IMR-90 (cell line): ENCODE measurements around the gene DNM3. TPM values are rescaled to one million over a fixed set of nuclear protein-coding genes. Genes with fewer than 3 reads are reported as not detected.

Experiments
- ATAC-seq: fragments of 200-7000 bp; cut with Tn5 transposase; 2 replicates; pipeline ENCODE4 v1.9.1; 2020; ENCODE audit warnings: low read depth, mild to moderate bottlenecking, moderate library complexity
- BruUV-seq: library from RNA; stranded (reverse); fragments of 400-500 nt; replicated peaks from 2 replicates; lab custom pipeline; 2021; lab: Mats Ljungman, UMichigan
- CTCF ChIA-PET: fragments of 300-600 bp; formaldehyde crosslinking; extraction: SDS; loops from one replicate; lab custom pipeline; 2021; ENCODE audit warnings: antibody characterized with exemption; lab: Yijun Ruan, JAX
- POLR2A ChIA-PET: fragments of 300-600 bp; sonication (Branson Sonifier 250); formaldehyde crosslinking; loops from one replicate; lab custom pipeline; 2022; ENCODE audit warnings: antibody characterized with exemption; ENCODE audit not compliant: unreplicated experiment; lab: Charles Lee
- DNase-seq: peaks from one replicate; pipeline ENCODE4 v3.0.0; 2013
- H2AFZ ChIP-seq: replicated peaks from 2 replicates; pipeline ENCODE3; 2013; ENCODE audit warnings: low read length, mild to moderate bottlenecking; ENCODE audit not compliant: poor library complexity
- H2AK5ac ChIP-seq: 2 replicates; pipeline ENCODE4 v1.6.1; 2013; ENCODE audit warnings: low read depth, low read length, inconsistent platforms
- H2AK9ac ChIP-seq: replicated peaks from 2 replicates; pipeline ENCODE3; 2013; ENCODE audit warnings: mild to moderate bottlenecking, low read depth, low read length, moderate library complexity; ENCODE audit not compliant: poor library complexity
- H2BK120ac ChIP-seq: 2 replicates; pipeline ENCODE4 v1.6.1; 2013; ENCODE audit warnings: low read depth, low read length, inconsistent platforms
- H2BK15ac ChIP-seq: 3 replicates; pipeline ENCODE4 v1.6.1; 2013; ENCODE audit warnings: low read depth, low read length, inconsistent platforms
- H2BK20ac ChIP-seq: 2 replicates; pipeline ENCODE4 v1.6.1; 2013; ENCODE audit warnings: low read depth, mild to moderate bottlenecking, inconsistent platforms, low read length, moderate library complexity
- H2BK5ac ChIP-seq: 2 replicates; pipeline ENCODE4 v1.6.1; 2013; ENCODE audit warnings: mild to moderate bottlenecking, low read depth, low read length, inconsistent platforms; ENCODE audit not compliant: poor library complexity, severe bottlenecking
- H3K14ac ChIP-seq: replicated peaks from 2 replicates; pipeline ENCODE4 v1.6.1; 2013; ENCODE audit warnings: low read depth, low read length, inconsistent platforms
- H3K18ac ChIP-seq: 2 replicates; pipeline ENCODE4 v1.6.1; 2013; ENCODE audit warnings: low read depth, low read length, control low read depth
- H3K23ac ChIP-seq: 2 replicates; pipeline ENCODE4 v1.6.1; 2013; ENCODE audit warnings: low read depth, low read length, inconsistent platforms
- H3K27ac ChIP-seq: 2 replicates; pipeline ENCODE4 v1.5.1; 2013; ENCODE audit warnings: mild to moderate bottlenecking, control low read depth, low read length; ENCODE audit not compliant: insufficient read depth
- H3K27me3 ChIP-seq: 2 replicates; pipeline ENCODE4 v1.6.1; 2013; ENCODE audit warnings: low read length; ENCODE audit not compliant: control insufficient read depth, insufficient read depth
- H3K36me3 ChIP-seq: 2 replicates; pipeline ENCODE4 v1.6.1; 2013; ENCODE audit warnings: low read length, mixed read lengths; ENCODE audit not compliant: control insufficient read depth, insufficient read depth
- H3K4ac ChIP-seq: 2 replicates; pipeline ENCODE4 v1.6.1; 2013; ENCODE audit warnings: low read depth, low read length, inconsistent platforms
- H3K4me1 ChIP-seq: 2 replicates; pipeline ENCODE4 v1.6.1; 2013; ENCODE audit warnings: low read length, mixed read lengths; ENCODE audit not compliant: control insufficient read depth, insufficient read depth
- H3K4me2 ChIP-seq: 2 replicates; pipeline ENCODE4 v1.6.1; 2013; ENCODE audit warnings: low read depth, mild to moderate bottlenecking, control low read depth, low read length, moderate library complexity
- H3K4me3 ChIP-seq: 2 replicates; pipeline ENCODE4 v1.5.1; 2013; ENCODE audit warnings: low read depth, mild to moderate bottlenecking, control low read depth, low read length, moderate library complexity; ENCODE audit not compliant: insufficient read depth
- H3K56ac ChIP-seq: 2 replicates; pipeline ENCODE4 v1.6.1; 2013; ENCODE audit warnings: low read length, inconsistent platforms; ENCODE audit not compliant: insufficient read depth; ENCODE audit errors: extremely low read depth
- H3K79me1 ChIP-seq, 2 experiments: 2 replicates each; pipeline ENCODE4 v1.6.1; 2013; ENCODE audit warnings: low read length in 2 of 2, inconsistent platforms in 1 of 2, low read depth in 1 of 2
- H3K9ac ChIP-seq: 2 replicates; pipeline ENCODE4 v1.6.1; 2013; ENCODE audit warnings: low read depth, low read length, control low read depth
- H3K9me1 ChIP-seq: 2 replicates; pipeline ENCODE4 v1.6.1; 2013; ENCODE audit warnings: low read length, inconsistent platforms; ENCODE audit not compliant: insufficient read depth
- H3K9me3 ChIP-seq: 2 replicates; pipeline ENCODE4 v1.6.1; 2013; ENCODE audit warnings: low read length; ENCODE audit not compliant: control insufficient read depth, insufficient read depth
- H4K20me1 ChIP-seq: 2 replicates; pipeline ENCODE4 v1.6.1; 2013; ENCODE audit warnings: low read length, inconsistent platforms; ENCODE audit not compliant: insufficient read depth
- H4K5ac ChIP-seq: 2 replicates; pipeline ENCODE4 v1.6.1; 2013; ENCODE audit warnings: mild to moderate bottlenecking, low read depth, low read length, control low read depth
- H4K8ac ChIP-seq, 2 experiments: 2 replicates each; pipeline ENCODE4 v1.6.1; 2013; ENCODE audit warnings: low read depth in 2 of 2, low read length in 2 of 2, control low read depth in 1 of 2, inconsistent platforms in 1 of 2
- H4K91ac ChIP-seq: 2 replicates; pipeline ENCODE4 v1.6.1; 2013; ENCODE audit warnings: low read depth, low read length, inconsistent platforms; ENCODE audit not compliant: insufficient read depth
- FOS ChIP-seq: fragments of 150-350 bp; IDR thresholded peaks from 2 replicates; pipeline ENCODE4 v1.6.1; 2016; ENCODE audit warnings: low read depth, low read length
- POLR2A ChIP-seq: IDR thresholded peaks from 2 replicates; pipeline ENCODE4 v1.6.1; 2012; ENCODE audit warnings: mild to moderate bottlenecking, low read depth, low read length
- RAD21 ChIP-seq: IDR thresholded peaks from 2 replicates; pipeline ENCODE4 v1.6.1; 2012; ENCODE audit warnings: low read length, improper control_type of control experiment
- WGBS, 2 experiments: methylation state at CpG; one replicate each; pipeline versions ENCODE4 v1.1.5 to v1.1.7; 2013; ENCODE audit warnings: missing lambda C conversion rate in 2 of 2; ENCODE audit not compliant: insufficient read length in 1 of 2; ENCODE audit errors: extremely low coverage in 2 of 2; 5-methylcytosine and 5-hydroxymethylcytosine counted together
- dilution Hi-C: fragments of 300-500 bp; cut with HindIII; formaldehyde crosslinking; loops from one replicate; pipeline ENCODE4 v1.14.3; 2018; ENCODE audit warnings: low sequenced_read_pairs; ENCODE audit not compliant: unreplicated experiment
- in situ Hi-C: fragments of 300-500 bp; cut with MboI; formaldehyde crosslinking; loops from 3 replicates; pipeline ENCODE4 v1.14.3; 2019; ENCODE audit warnings: low sequenced_read_pairs, inconsistent platforms, mixed read lengths
- intact Hi-C: fragments of 100-400 bp; cut with micrococcal nuclease; formaldehyde crosslinking; loops from 2 replicates; pipeline ENCODE4 v1.10.0; 2022
- polyA plus RNA-seq, 3 experiments: library from polyadenylated mRNA; depleted of rRNA; stranded (reverse); fragments of >200 nt; gene quantifications; 2 replicates each; pipeline ENCODE4 v1.2.3, GENCODE V29; 2012; ENCODE audit warnings: low replicate concordance in 1 of 3
- total RNA-seq: library from RNA; depleted of rRNA; stranded (reverse); fragments of >200 nt; gene quantifications from 2 replicates; pipeline ENCODE4 v1.2.3, GENCODE V29; 2012
- TF ChIP-seq, protein P1 (sequence below): fragments of 150-350 bp; IDR thresholded peaks from 2 replicates; pipeline ENCODE4 v1.6.1; 2017; ENCODE audit warnings: mild to moderate bottlenecking, antibody characterized with exemption, low read length, low read depth

DNM3 gene
- total and polyA plus RNA-seq, 2 of the 4 experiments (the other 2 are of a cell fraction) = 0.36 TPM

GRCh38 chr1:171803045-171803444, 38.3 kb upstream of the DNM3 start:
- no CpG with 5 or more reads among the region's 2 CpGs for WGBS, 2 experiments
- H3K23ac ChIP-seq = peak overlapping the region; percentile 64; the same call in 1 of the 2 replicates
- H2AK5ac ChIP-seq = 0 out of 2 replicates have a peak overlapping the region, but pooled peaks have one; percentile 13
- peak overlapping the region; percentile 24; the same call in 1 of the 2 replicates for H3K9ac ChIP-seq
- no peak overlapping the region for H3K4me3 ChIP-seq
- H4K5ac ChIP-seq = peak overlapping the region; percentile 34; the same call in 1 of the 2 replicates
- H3K9me1 ChIP-seq = no peaks in the 10 kb centered on the region; the same call in 1 of the 2 replicates
- H3K27me3 ChIP-seq = no peaks in the 10 kb centered on the region
- H2BK15ac ChIP-seq = no peak overlapping the region
- peak overlapping the region; percentile 80; the same call in 1 of the 2 replicates for H3K27ac ChIP-seq
- no peak overlapping the region for H2AFZ ChIP-seq
- H2BK20ac ChIP-seq = 0 out of 2 replicates have a peak overlapping the region, but pooled peaks have one; percentile 9
- DNase-seq = peak; percentile 71
- H4K91ac ChIP-seq = no peak overlapping the region
- BruUV-seq = no TSS peak
- peak overlapping the region; percentile 79 for H3K18ac ChIP-seq
- no peak overlapping the region for H2AK9ac ChIP-seq
- H2BK120ac ChIP-seq = peak overlapping the region; percentile 61; the same call in 1 of the 2 replicates
- peaks cover 4% of the 10 kb centered on the region; the same call in 1 of the 2 replicates for H3K4me1 ChIP-seq
- peak overlapping the region; percentile 11; the same call in 1 of the 2 replicates for H3K4ac ChIP-seq
- H3K36me3 ChIP-seq = no peaks in the 10 kb centered on the region
- H4K8ac ChIP-seq = peak overlapping the region in 1 of 2 experiments; percentile 37; a peak in 1 of 4 replicates
- no peak for TF ChIP-seq FOS
- TF ChIP-seq, protein P1, sequence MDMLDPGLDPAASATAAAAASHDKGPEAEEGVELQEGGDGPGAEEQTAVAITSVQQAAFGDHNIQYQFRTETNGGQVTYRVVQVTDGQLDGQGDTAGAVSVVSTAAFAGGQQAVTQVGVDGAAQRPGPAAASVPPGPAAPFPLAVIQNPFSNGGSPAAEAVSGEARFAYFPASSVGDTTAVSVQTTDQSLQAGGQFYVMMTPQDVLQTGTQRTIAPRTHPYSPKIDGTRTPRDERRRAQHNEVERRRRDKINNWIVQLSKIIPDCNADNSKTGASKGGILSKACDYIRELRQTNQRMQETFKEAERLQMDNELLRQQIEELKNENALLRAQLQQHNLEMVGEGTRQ = no peak
- TF ChIP-seq RAD21 = no peak
- no peak for TF ChIP-seq POLR2A
- peak; percentile 27 for ATAC-seq
- POLR2A ChIA-PET = no interaction called here
- no peak overlapping the region for H3K4me2 ChIP-seq
- intact Hi-C loops = loop anchor here (5.0 kb wide), 2 partner anchors 156 to 599 kb away; no protein-coding TSS in a partner anchor
- H2BK5ac ChIP-seq = no peak overlapping the region
- H4K20me1 ChIP-seq = no peaks in the 10 kb centered on the region
- H3K79me1 ChIP-seq = no peaks in the 10 kb centered on the region
- H3K56ac ChIP-seq = no peak overlapping the region
- H3K14ac ChIP-seq = no peak overlapping the region
- dilution Hi-C loops = no loop called here
- no peaks in the 10 kb centered on the region for H3K9me3 ChIP-seq
- in situ Hi-C loops = loop anchor here (25.0 kb wide), 1 partner anchor 609 kb away; the partner anchor contains the start of gene C1orf105
- CTCF ChIA-PET = interaction anchor here (0.6 to 6.9 kb wide), 4 partner anchors 8 to 343 kb away, joined by 3 to 138 read pairs (median 6); no protein-coding TSS in a partner anchor
